CD14-positive monocyte (primary cell): Measurements from ENCODE around the gene MUC6. TPM values are rescaled to one million over a fixed set of nuclear protein-coding genes. Genes with fewer than 3 reads are reported as not detected.
A peak's percentile ranks its signal among the peaks of the same experiment; 100 is the strongest.

Experiments
- DNase-seq, 3 donors: peaks; one replicate each; pipeline ENCODE4 v3.0.0-alpha.2; 2011 to 2022
- H2AFZ ChIP-seq: 2 replicates; pipeline ENCODE4 v1.6.0; 2012; ENCODE audit warnings: mild to moderate bottlenecking, low read depth, low read length, inconsistent platforms; ENCODE audit not compliant: insufficient read depth, poor library complexity, severe bottlenecking
- H3K27ac ChIP-seq, 2 donors: 1 replicate in 1 of 2; 2 replicates in 1 of 2; pipeline ENCODE4 v1.5.1; 2012 to 2013; ENCODE audit warnings: low read length in 2 of 2, control low read depth in 1 of 2, inconsistent platforms in 1 of 2, low read depth in 1 of 2, mild to moderate bottlenecking in 1 of 2
- H3K27me3 ChIP-seq, 2 donors: one replicate each; pipeline versions ENCODE4 v1.6.0 to v1.6.1; 2011 to 2013; ENCODE audit warnings: low read length in 2 of 2; ENCODE audit not compliant: control insufficient read depth in 2 of 2, insufficient read depth in 2 of 2
- H3K36me3 ChIP-seq, 2 donors: replicated peaks in 1 of 2; 1 replicate in 1 of 2; 2 replicates in 1 of 2; pipeline versions ENCODE4 v1.5.1 to v1.6.1; 2012 to 2013; ENCODE audit warnings: low read length in 2 of 2, control low read depth in 1 of 2, inconsistent platforms in 1 of 2, mild to moderate bottlenecking in 1 of 2; ENCODE audit not compliant: insufficient read depth in 2 of 2, control insufficient read depth in 1 of 2
- H3K4me1 ChIP-seq, 2 donors: 1 replicate in 1 of 2; 2 replicates in 1 of 2; pipeline versions ENCODE4 v1.5.1 to v1.6.1; 2012 to 2013; ENCODE audit warnings: low read length in 2 of 2, control low read depth in 1 of 2, inconsistent platforms in 1 of 2, mild to moderate bottlenecking in 1 of 2, moderate library complexity in 1 of 2; ENCODE audit not compliant: insufficient read depth in 2 of 2, control insufficient read depth in 1 of 2
- H3K4me2 ChIP-seq: replicated peaks from 2 replicates; pipeline ENCODE3; 2012; ENCODE audit warnings: low read length, moderate library complexity, mild to moderate bottlenecking; ENCODE audit not compliant: poor library complexity, severe bottlenecking; ENCODE audit errors: extremely low read depth
- H3K4me3 ChIP-seq, 3 experiments: fragments of 200-600 bp in 1 of 3; sonication (generic) in 1 of 3; replicated peaks in 1 of 3; 1 replicate in 2 of 3; 2 replicates in 1 of 3; pipeline ENCODE4 v1.5.1; 2011 to 2013; ENCODE audit warnings: low read length in 3 of 3, mild to moderate bottlenecking in 3 of 3, control low read depth in 2 of 3, low read depth in 2 of 3, inconsistent platforms in 1 of 3, moderate library complexity in 1 of 3
- H3K79me2 ChIP-seq: 2 replicates; pipeline ENCODE4 v1.6.0; 2012; ENCODE audit warnings: mild to moderate bottlenecking, control low read depth, inconsistent platforms, low read length, moderate library complexity; ENCODE audit not compliant: insufficient read depth
- H3K9ac ChIP-seq: 2 replicates; pipeline ENCODE4 v1.6.0; 2017; ENCODE audit warnings: low read length, mild to moderate bottlenecking; ENCODE audit not compliant: insufficient read depth, poor library complexity, severe bottlenecking
- H3K9me3 ChIP-seq, 2 donors: replicated peaks in 1 of 2; 1 replicate in 1 of 2; 2 replicates in 1 of 2; pipeline versions ENCODE4 v1.5.1 to v1.6.1; 2012 to 2013; ENCODE audit warnings: low read length in 2 of 2, control low read depth in 1 of 2; ENCODE audit not compliant: control insufficient read depth in 1 of 2, insufficient read depth in 1 of 2
- H4K20me1 ChIP-seq: 2 replicates; pipeline ENCODE4 v1.6.0; 2012; ENCODE audit warnings: mild to moderate bottlenecking, low read length, control low read depth, moderate library complexity; ENCODE audit not compliant: insufficient read depth
- H3K27ac Mint-ChIP-seq, 7 donors: one replicate each; pipeline ENCODE4 v1.8.0; 2020; ENCODE audit warnings: mild to moderate bottlenecking in 7 of 7, mixed read lengths in 7 of 7, moderate library complexity in 6 of 7, inconsistent platforms in 2 of 7
- H3K27me3 Mint-ChIP-seq, 3 donors: one replicate each; pipeline ENCODE4 v1.8.0; 2021 to 2022; ENCODE audit warnings: low read depth in 3 of 3, mild to moderate bottlenecking in 3 of 3, mixed read lengths in 3 of 3, moderate library complexity in 3 of 3, inconsistent platforms in 1 of 3
- H3K36me3 Mint-ChIP-seq, 2 donors: one replicate each; pipeline ENCODE4 v1.8.0; 2020; ENCODE audit warnings: mixed read lengths in 2 of 2, inconsistent platforms in 1 of 2, mild to moderate bottlenecking in 1 of 2
- H3K4me1 Mint-ChIP-seq: one replicate; pipeline ENCODE4 v1.8.0; 2020; ENCODE audit warnings: mild to moderate bottlenecking, mixed read lengths
- H3K4me3 Mint-ChIP-seq, 2 donors: one replicate each; pipeline ENCODE4 v1.8.0; 2020; ENCODE audit warnings: mild to moderate bottlenecking in 2 of 2, mixed read lengths in 2 of 2, moderate library complexity in 1 of 2
- H3K9me3 Mint-ChIP-seq, 7 donors: one replicate each; pipeline ENCODE4 v1.8.0; 2020 to 2022; ENCODE audit warnings: mixed read lengths in 7 of 7, mild to moderate bottlenecking in 6 of 7, moderate library complexity in 6 of 7, inconsistent platforms in 2 of 7
- WGBS: methylation state at CpG from one replicate; pipeline ENCODE4 v1.1.5; 2013; ENCODE audit warnings: missing lambda C conversion rate; ENCODE audit not compliant: insufficient coverage; 5-methylcytosine and 5-hydroxymethylcytosine counted together
- intact Hi-C, 2 donors: fragments of 100-400 bp; cut with micrococcal nuclease; formaldehyde crosslinking; loops; one replicate each; pipeline versions ENCODE4 v1.15.0 to v1.15.1; 2023
- polyA plus RNA-seq, 3 donors: library from polyadenylated mRNA; depleted of rRNA in 1 of 3; unstranded in 2 of 3; stranded (reverse) in 1 of 3; fragments of 300-500 nt in 2 of 3; fragments of >200 nt in 1 of 3; fragmentation: Illumina TruSeq in 2 of 3; gene quantifications; 1 replicate in 2 of 3; 2 replicates in 1 of 3; pipeline ENCODE4 v1.2.3, GENCODE V29; 2012 to 2021
- TF ChIP-seq, protein P1 (sequence below): fragments of 200-600 bp; IDR thresholded peaks from one replicate; pipeline ENCODE4 v1.8.0; 2022; ENCODE audit warnings: antibody characterized with exemption, mild to moderate bottlenecking

Gene MUC6
- polyA plus RNA-seq, 3 donors = not detected

- H3K27ac Mint-ChIP-seq = peak overlapping the region in 1 of 7 donors; percentile 6
- no peak overlapping the region for H3K4me2 ChIP-seq
- DNase-seq = no peak
- intact Hi-C loops = no loop called here
- 100% methylated on average over 11 of the region's 11 CpGs for WGBS
- no peak overlapping the region for H3K4me3 Mint-ChIP-seq
- peaks cover 60 to 81% of the 10 kb centered on the region in 2 donors for H3K36me3 ChIP-seq
- H3K4me3 ChIP-seq = no peak overlapping the region
- no peaks in the 10 kb centered on the region for H3K9me3 Mint-ChIP-seq
- peaks cover 67 to 77% of the 10 kb centered on the region in 2 donors for H3K36me3 Mint-ChIP-seq
- no peaks in the 10 kb centered on the region for H4K20me1 ChIP-seq
- H2AFZ ChIP-seq = no peak overlapping the region
- no peaks in the 10 kb centered on the region for H3K27me3 ChIP-seq
- H3K79me2 ChIP-seq = no peaks in the 10 kb centered on the region
- no peaks in the 10 kb centered on the region for H3K9me3 ChIP-seq
- H3K27ac ChIP-seq = no peak overlapping the region
- TF ChIP-seq, protein P1, sequence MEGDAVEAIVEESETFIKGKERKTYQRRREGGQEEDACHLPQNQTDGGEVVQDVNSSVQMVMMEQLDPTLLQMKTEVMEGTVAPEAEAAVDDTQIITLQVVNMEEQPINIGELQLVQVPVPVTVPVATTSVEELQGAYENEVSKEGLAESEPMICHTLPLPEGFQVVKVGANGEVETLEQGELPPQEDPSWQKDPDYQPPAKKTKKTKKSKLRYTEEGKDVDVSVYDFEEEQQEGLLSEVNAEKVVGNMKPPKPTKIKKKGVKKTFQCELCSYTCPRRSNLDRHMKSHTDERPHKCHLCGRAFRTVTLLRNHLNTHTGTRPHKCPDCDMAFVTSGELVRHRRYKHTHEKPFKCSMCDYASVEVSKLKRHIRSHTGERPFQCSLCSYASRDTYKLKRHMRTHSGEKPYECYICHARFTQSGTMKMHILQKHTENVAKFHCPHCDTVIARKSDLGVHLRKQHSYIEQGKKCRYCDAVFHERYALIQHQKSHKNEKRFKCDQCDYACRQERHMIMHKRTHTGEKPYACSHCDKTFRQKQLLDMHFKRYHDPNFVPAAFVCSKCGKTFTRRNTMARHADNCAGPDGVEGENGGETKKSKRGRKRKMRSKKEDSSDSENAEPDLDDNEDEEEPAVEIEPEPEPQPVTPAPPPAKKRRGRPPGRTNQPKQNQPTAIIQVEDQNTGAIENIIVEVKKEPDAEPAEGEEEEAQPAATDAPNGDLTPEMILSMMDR = no peak
- H3K4me1 Mint-ChIP-seq = no peaks in the 10 kb centered on the region
- H3K27me3 Mint-ChIP-seq = peaks cover 0 to 2% (median 0%) of the 10 kb centered on the region in 3 donors
- H3K9ac ChIP-seq = no peak overlapping the region
- H3K4me1 ChIP-seq = no peaks in the 10 kb centered on the region
Observed at GRCh38 chr11:1008803-1009145, 27.7 kb downstream of the MUC6 start.

DNA sequence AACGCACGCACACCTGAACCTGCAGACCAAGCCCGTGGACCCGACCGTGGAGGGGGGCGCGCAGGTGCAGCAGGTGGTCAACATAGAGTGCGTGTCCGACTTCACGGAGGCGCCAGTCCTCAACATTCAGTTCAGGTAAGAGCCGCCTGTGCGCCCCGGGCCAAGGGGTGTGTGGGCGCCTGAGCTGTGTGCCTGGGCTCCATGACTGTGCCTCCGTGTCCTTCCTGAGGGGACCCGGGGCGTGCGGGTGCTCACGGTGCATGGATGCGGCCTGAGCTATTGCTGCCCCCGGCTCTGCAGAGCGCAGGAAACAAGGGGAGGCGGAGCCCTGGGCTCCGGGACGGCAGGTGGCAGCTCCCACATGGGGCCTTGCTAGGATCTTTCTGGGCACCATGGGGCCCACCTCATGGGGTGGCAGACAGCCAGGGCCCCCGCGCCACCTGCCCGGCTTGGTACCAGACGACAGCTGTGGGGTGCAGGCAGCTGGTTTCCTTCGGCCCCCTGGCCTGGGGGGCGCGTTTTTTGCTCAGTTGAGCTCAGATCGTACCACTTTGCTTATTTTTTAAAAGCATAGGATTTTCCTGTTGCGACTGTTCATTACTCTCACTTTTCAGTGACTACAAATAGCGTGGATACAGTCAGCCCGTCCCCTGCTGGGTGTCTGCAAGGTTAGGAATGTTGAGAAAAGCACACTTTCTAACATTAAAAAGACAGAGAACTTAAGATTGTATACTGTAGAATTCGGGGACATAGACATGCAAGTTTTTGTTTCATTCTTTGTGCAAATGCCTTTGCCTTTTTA lies 28.3 kb downstream of the MUC6 start:
- intact Hi-C loops = no loop called here
- WGBS = 94% methylated on average over 33 of the region's 38 CpGs

More for the DNA sequence above, 28.3 kb downstream of the MUC6 start:
- Mint-ChIP-seq H3K27ac (no peak overlapping the region), H3K4me1 (no peaks in the 10 kb centered on the region), H3K9me3 (no peaks in the 10 kb centered on the region), H3K27me3 (peaks cover 0 to 2% (median 0%) of the 10 kb centered on the region in 3 donors), H3K4me3 (no peak overlapping the region), H3K36me3 (peaks cover 72 to 82% of the 10 kb centered on the region in 2 donors)
- Histone ChIP-seq H2AFZ (no peak overlapping the region), H3K9me3 (no peaks in the 10 kb centered on the region), H3K4me3 (no peak overlapping the region), H3K79me2 (no peaks in the 10 kb centered on the region), H4K20me1 (peaks cover under 1% of the 10 kb centered on the region), H3K4me2 (no peak overlapping the region), H3K9ac (no peak overlapping the region), H3K4me1 (no peaks in the 10 kb centered on the region), H3K27ac (no peak overlapping the region), H3K27me3 (no peaks in the 10 kb centered on the region), H3K36me3 (peaks cover 65 to 87% of the 10 kb centered on the region in 2 donors)
- DNase-seq = no peak
- TF ChIP-seq, protein P1 = no peak
